Brain microvascular endothelial cell (primary cell): ENCODE measurements around the gene NFKB1.

Experiments
- DNase-seq: peaks from one replicate; pipeline ENCODE4 v3.0.0-alpha.2; 2020
- H3K27ac ChIP-seq: fragments of 250-450 bp; sonication (Bioruptor Pico); 2 replicates; pipeline ENCODE4 v1.5.1; 2020; ENCODE audit warnings: mild to moderate bottlenecking, moderate library complexity
- H3K27me3 ChIP-seq: fragments of 250-450 bp; sonication (Bioruptor Pico); replicated peaks from 2 replicates; pipeline ENCODE4 v1.5.1; 2020; ENCODE audit warnings: mild to moderate bottlenecking
- H3K36me3 ChIP-seq: fragments of 250-450 bp; sonication (Bioruptor Pico); replicated peaks from 2 replicates; pipeline ENCODE4 v1.5.1; 2020; ENCODE audit warnings: mild to moderate bottlenecking
- H3K4me3 ChIP-seq: 2 replicates; pipeline ENCODE4 v1.5.1; 2011; ENCODE audit warnings: low read depth, mild to moderate bottlenecking, control low read depth, low read length, moderate library complexity
- CTCF ChIP-seq: IDR thresholded peaks from 2 replicates; pipeline ENCODE4 v1.5.1; 2011; ENCODE audit warnings: low read depth, mild to moderate bottlenecking, moderate library complexity, low read length, control low read depth, inconsistent platforms; ENCODE audit errors: missing control alignments
- in situ Hi-C: cut with HindIII; loops from 2 replicates; pipeline ENCODE4 v1.10.0; 2017; ENCODE audit warnings: low sequenced_read_pairs, low pct_ligation_motif_present

NFKB1 gene

GRCh38 chr4:102589743-102590142 is 88.6 kb downstream of the NFKB1 start:
- peaks cover 15% of the 10 kb centered on the region for H3K36me3 ChIP-seq
- DNase-seq, result no peak
- no peak for TF ChIP-seq CTCF
- H3K27ac ChIP-seq, result no peak overlapping the region
- in situ Hi-C loops, result no loop called here
- no peaks in the 10 kb centered on the region for H3K27me3 ChIP-seq
- no peak overlapping the region for H3K4me3 ChIP-seq

GRCh38 chr4:102592256-102592655 is 91.1 kb downstream of the NFKB1 start:
- H3K36me3 ChIP-seq, result peaks cover 32% of the 10 kb centered on the region
- H3K4me3 ChIP-seq, result no peak overlapping the region
- in situ Hi-C loops, result no loop called here
- H3K27ac ChIP-seq, result no peak overlapping the region
- DNase-seq, result no peak
- no peak for TF ChIP-seq CTCF
- H3K27me3 ChIP-seq, result no peaks in the 10 kb centered on the region

DNA sequence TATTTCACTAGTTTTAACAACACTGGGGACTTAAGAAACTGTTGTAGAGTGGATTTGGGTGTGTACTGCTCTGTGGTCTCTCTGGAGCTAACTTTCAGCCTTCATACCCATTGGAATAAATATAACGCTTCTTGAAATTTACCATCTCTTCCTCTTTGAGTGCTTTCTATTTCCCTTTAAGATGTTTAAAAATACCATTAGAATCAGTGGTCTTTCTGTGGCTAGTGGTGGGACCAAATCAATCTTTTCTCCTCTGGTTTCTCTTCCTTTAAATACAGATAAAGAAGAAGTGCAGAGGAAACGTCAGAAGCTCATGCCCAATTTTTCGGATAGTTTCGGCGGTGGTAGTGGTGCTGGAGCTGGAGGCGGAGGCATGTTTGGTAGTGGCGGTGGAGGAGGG is 92.0 kb downstream of the NFKB1 start:
- no peak overlapping the region for H3K4me3 ChIP-seq
- TF ChIP-seq CTCF, result no peak
- no peak overlapping the region for H3K27ac ChIP-seq
- in situ Hi-C loops, result no loop called here
- H3K27me3 ChIP-seq, result no peaks in the 10 kb centered on the region
- DNase-seq, result no peak
- H3K36me3 ChIP-seq, result peaks cover 35% of the 10 kb centered on the region

DNA sequence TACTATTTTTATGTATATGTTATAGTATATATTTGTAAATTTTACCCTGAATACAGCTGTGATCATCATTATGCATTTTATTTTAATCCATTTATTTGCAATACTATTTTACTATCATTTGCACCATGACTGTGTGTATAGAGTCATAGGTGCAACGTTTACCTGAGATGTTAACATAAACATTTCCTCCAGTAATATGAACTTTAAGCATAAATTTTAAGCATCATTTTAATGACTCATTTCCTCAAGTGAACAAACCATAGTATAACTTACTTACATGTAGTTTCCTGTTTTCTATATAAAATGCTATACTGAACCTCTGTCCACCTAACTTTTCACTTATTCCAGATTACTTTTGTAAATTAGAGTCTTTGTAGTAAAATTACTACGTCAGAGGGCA is 92.8 kb downstream of the NFKB1 start:
- no peak overlapping the region for H3K27ac ChIP-seq
- in situ Hi-C loops, result no loop called here
- TF ChIP-seq CTCF, result no peak
- H3K36me3 ChIP-seq, result peaks cover 35% of the 10 kb centered on the region
- no peak for DNase-seq
- H3K4me3 ChIP-seq, result no peak overlapping the region
- no peaks in the 10 kb centered on the region for H3K27me3 ChIP-seq

DNA sequence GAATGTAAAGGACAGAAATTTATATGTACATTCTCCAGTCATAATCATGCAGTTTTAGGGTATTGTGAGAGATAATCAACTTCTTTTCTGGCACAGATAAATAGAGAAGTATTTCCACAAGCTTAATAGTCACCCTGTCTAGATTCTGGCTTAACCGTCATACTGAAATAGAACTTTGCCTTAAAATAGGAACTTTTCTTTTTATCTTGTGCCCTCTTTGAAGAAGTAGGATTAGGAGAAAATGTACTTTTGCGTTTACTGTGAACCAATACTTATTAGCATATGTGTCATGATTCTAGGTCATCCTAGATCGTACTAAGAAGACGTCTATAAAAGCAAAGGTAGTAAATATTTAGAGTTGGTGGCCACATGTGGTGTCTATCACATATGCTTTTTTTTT is 95.4 kb downstream of the NFKB1 start:
- Histone ChIP-seq H3K4me3 (no peak overlapping the region), H3K27me3 (no peaks in the 10 kb centered on the region), H3K36me3 (peaks cover 40% of the 10 kb centered on the region), H3K27ac (no peak overlapping the region)
- DNase-seq, result no peak
- in situ Hi-C loops, result no loop called here
- no peak for TF ChIP-seq CTCF

GRCh38 chr4:102598086-102598761 is 97.1 kb downstream of the NFKB1 start:
- in situ Hi-C loops, result no loop called here
- H3K27ac ChIP-seq, result peak overlapping the region; percentile 35
- no peak for TF ChIP-seq CTCF
- no peaks in the 10 kb centered on the region for H3K27me3 ChIP-seq
- H3K4me3 ChIP-seq, result no peak overlapping the region
- H3K36me3 ChIP-seq, result peaks cover 45% of the 10 kb centered on the region
- DNase-seq, result peak; percentile 24
